GM19239 (cell line): ENCODE data around the gene CABLES2.
"Not testable (repeated sequence)": the region's sequence is repeated elsewhere in the genome, so short reads cannot be mapped to it uniquely, and the experiment has no call there.

ENCODE experiments used
- DNase-seq: peaks from one replicate; pipeline ENCODE4 v3.0.0; 2011; ENCODE audit warnings: low spot score; ENCODE audit not compliant: insufficient read length
- FAIRE-seq: peaks from 2 replicates; lab custom pipeline; 2011; peaks lifted over from hg19 to GRCh38; lab: Jason Lieb, UNC

Gene CABLES2

GRCh38 chr20:62437496-62437895, 30.4 kb upstream of the CABLES2 start:
- DNase-seq (no peak), FAIRE-seq (no peak)

GRCh38 chr20:62436692-62437091, 29.6 kb upstream of the CABLES2 start:
- FAIRE-seq, result no peak
- no peak for DNase-seq

GRCh38 chr20:62433658-62434497, 26.8 kb upstream of the CABLES2 start:
- no peak for FAIRE-seq
- no peak for DNase-seq

- no peak for DNase-seq
- no peak for FAIRE-seq
Observed at GRCh38 chr20:62430866-62431447, 23.9 kb upstream of the CABLES2 start.

GRCh38 chr20:62430311-62430853, 23.3 kb upstream of the CABLES2 start:
- FAIRE-seq (no peak), DNase-seq (no peak)

- no peak for DNase-seq
- FAIRE-seq, result no peak
Observed at GRCh38 chr20:62429455-62430310, 22.6 kb upstream of the CABLES2 start.

- no peak for DNase-seq
Observed at GRCh38 chr20:62428396-62429295, 21.6 kb upstream of the CABLES2 start.

GRCh38 chr20:62428002-62428372, 20.9 kb upstream of the CABLES2 start:
- DNase-seq (no peak), FAIRE-seq (no peak)

More at GRCh38 chr20:62428396-62429295, 21.6 kb upstream of the CABLES2 start:
- no peak for FAIRE-seq

GRCh38 chr20:62427172-62428001, 20.3 kb upstream of the CABLES2 start, which contains the start of gene RBBP8NL:
Gene RBBP8NL, minus strand, starts transcription at chr20:62427539. Its CDS starts 7,892 bp downstream, at chr20:62419647.
- no peak for DNase-seq
- FAIRE-seq, result no peak

- no peak for FAIRE-seq
- no peak for DNase-seq
Observed at GRCh38 chr20:62426699-62427131, 19.6 kb upstream of the CABLES2 start.

- not testable (repeated sequence) for DNase-seq, FAIRE-seq
Observed at GRCh38 chr20:62426059-62426348, 18.9 kb upstream of the CABLES2 start.

- FAIRE-seq, result no peak
- no peak for DNase-seq
Observed at GRCh38 chr20:62425281-62426058, 18.4 kb upstream of the CABLES2 start.

GRCh38 chr20:62424249-62425107, 17.4 kb upstream of the CABLES2 start:
- no peak for DNase-seq
- FAIRE-seq, result no peak

GRCh38 chr20:62423326-62423706, 16.2 kb upstream of the CABLES2 start:
- no peak for FAIRE-seq
- no peak for DNase-seq

GRCh38 chr20:62422636-62423325, 15.7 kb upstream of the CABLES2 start:
- no peak for FAIRE-seq
- DNase-seq, result no peak

- no peak for FAIRE-seq
Observed at GRCh38 chr20:62421716-62421990, 14.6 kb upstream of the CABLES2 start.

More at GRCh38 chr20:62421716-62421990, 14.6 kb upstream of the CABLES2 start:
- no peak for DNase-seq
